Heart left ventricle (tissue), 16 donors: ENCODE measurements around the gene ATF7. TPM values are rescaled to one million over a fixed set of nuclear protein-coding genes. Genes with fewer than 3 reads are reported as not detected.
A peak's percentile ranks its signal among the peaks of the same experiment; 100 is the strongest.

ENCODE experiments used
- ATAC-seq, 4 donors: fragments of 200-7000 bp; cut with Tn5 transposase; one replicate each; pipeline ENCODE4 v1.9.1; 2020 to 2022; ENCODE audit warnings: moderate library complexity in 4 of 4, mild to moderate bottlenecking in 3 of 4, moderate number of reproducible peaks in 1 of 4
- DNase-seq, 5 donors: peaks; one replicate each; pipeline ENCODE4 v3.0.0-alpha.2; 2020
- H3K27ac ChIP-seq, 12 donors: fragments of 200-600 bp; sonication (generic) in 4 of 12; one replicate each; pipeline versions ENCODE4 v1.5.0 to v1.8.0; 2016 to 2022; ENCODE audit warnings: mild to moderate bottlenecking in 2 of 12
- H3K27me3 ChIP-seq, 9 donors: fragments of 200-600 bp; sonication (generic) in 2 of 9; one replicate each; pipeline versions ENCODE4 v1.5.1 to v1.8.0; 2016 to 2022; ENCODE audit warnings: mild to moderate bottlenecking in 3 of 9
- H3K36me3 ChIP-seq, 9 donors: fragments of 200-600 bp; sonication (generic) in 2 of 9; one replicate each; pipeline versions ENCODE4 v1.5.0 to v1.8.0; 2018 to 2022; ENCODE audit warnings: mild to moderate bottlenecking in 2 of 9
- H3K4me1 ChIP-seq, 12 donors: fragments of 200-600 bp; sonication (generic) in 4 of 12; one replicate each; pipeline versions ENCODE4 v1.5.0 to v1.8.0; 2016 to 2022; ENCODE audit warnings: mild to moderate bottlenecking in 3 of 12
- H3K4me3 ChIP-seq, 12 donors: fragments of 200-600 bp; sonication (generic) in 4 of 12; one replicate each; pipeline versions ENCODE4 v1.5.0 to v1.8.0; 2017 to 2022; ENCODE audit warnings: mild to moderate bottlenecking in 9 of 12, moderate library complexity in 4 of 12
- H3K9me3 ChIP-seq, 12 donors: fragments of 200-600 bp; sonication (generic) in 4 of 12; one replicate each; pipeline versions ENCODE4 v1.5.0 to v1.8.0; 2016 to 2022; ENCODE audit warnings: mild to moderate bottlenecking in 1 of 12
- CTCF ChIP-seq, 12 donors: fragments of 200-600 bp; sonication (generic) in 4 of 12; IDR thresholded peaks; one replicate each; pipeline versions ENCODE4 v1.5.0 to v1.8.0; 2018 to 2022; ENCODE audit warnings: antibody characterized with exemption in 12 of 12, mild to moderate bottlenecking in 5 of 12
- POLR2A ChIP-seq, 2 donors: fragments of 450-650 bp; IDR thresholded peaks; one replicate each; pipeline ENCODE4 v1.6.1; 2017; ENCODE audit warnings: antibody characterized with exemption in 2 of 2, mild to moderate bottlenecking in 2 of 2, moderate library complexity in 2 of 2
- WGBS, 4 donors: extraction: QIAGEN DNeasy Blood & Tissue Kit in 2 of 4; methylation state at CpG; one replicate each; pipeline versions ENCODE4 v1.1.5 to v1.1.7; 2013 to 2018; 5-methylcytosine and 5-hydroxymethylcytosine counted together
- intact Hi-C, 10 donors: fragments of 100-400 bp; cut with DNase I; formaldehyde crosslinking; loops; one replicate each; pipeline versions ENCODE4 v1.11.1 to v1.14.2; 2022
- polyA plus RNA-seq, 2 donors: library from polyadenylated mRNA; stranded (reverse); fragments of 200-250 nt; gene quantifications; one replicate each; pipeline ENCODE4 v1.2.3, GENCODE V29; 2013
- total RNA-seq, 9 donors: library from RNA; depleted of rRNA in 2 of 9; stranded (reverse); fragments of >200 nt in 2 of 9; fragmentation: NEBNext Ultra II Directional in 3 of 9; extraction: Animal tissue kit (Norgen Biotek cat#: 25700) in 3 of 9; gene quantifications; one replicate each; pipeline versions ENCODE4 v1.1.0 to v1.2.4, GENCODE V29; 2016 to 2023
- donor health status: ischemic (EF 13 %, LVEDD 7.1; RV severe dilation, severe dysfunction).
- donor health status: healthy with polysubstance abuse.
- donor health status: DM: no; HTN: yes; CAD: no.
- donor health status: DM: no; HTN: no; CAD: no.
- donor health status: ischemic (EF 25% LVEDD 6.9; RV normal size, moderate dysfunction).
- donor health status: ischemic (EF 25% LVEDD 5.7; RV mildly dilated, moderate dysfunction).
- donor health status: healthy.
- donor health status: DM: yes; HTN: yes; CAD: no.
- donor health status: ischemic (EF 35%, LVEDD 5.7; RV mildly dilated, moderate dysfunction).
- donor health status: nonischemic (EF 11% LVEDD 7.7; RV severe dilation, severe dysfunction).
- donor health status: DM: yes; HTN: yes; CAD: no.
- donor health status: PGD.
- donor health status: ischemic (EF 29% LVEDD 5.4; RV normal size, mild dysfunction).
- donor health status: nonischemic (EF 23%, LVEDD 6.1; RV moderate dilation, normal function).

Gene ATF7
- total and polyA plus RNA-seq, 11 donors, result 20.0 to 43.2 (median 31.8) TPM

GRCh38 chr12:53588123-53588522 lies 38.1 kb downstream of the ATF7 start:
- WGBS, 4 donors, result 92 to 95% (median 93%) methylated on average over 3 of the region's 3 CpGs
- intact Hi-C loops, result no loop called here
- ATAC-seq (no peak), DNase-seq (no peak)
- no peaks in the 10 kb centered on the region for H3K27me3 ChIP-seq
- no peak for TF ChIP-seq CTCF (IDR thresholded peaks at IDR 0.05)
- TF ChIP-seq POLR2A (IDR thresholded peaks at IDR 0.05), result no peak
- H3K27ac ChIP-seq, result no peak overlapping the region
- H3K36me3 ChIP-seq, result peaks cover 0 to 9% (median 0%) of the 10 kb centered on the region in 9 donors
- H3K9me3 ChIP-seq, result no peaks in the 10 kb centered on the region
- H3K4me1 ChIP-seq, result peaks cover 0 to 66% (median 48%) of the 10 kb centered on the region in 12 donors
- no peak overlapping the region for H3K4me3 ChIP-seq

- TF ChIP-seq POLR2A (IDR thresholded peaks at IDR 0.05), result no peak
- TF ChIP-seq CTCF (IDR thresholded peaks at IDR 0.05), result no peak
- H3K9me3 ChIP-seq, result no peaks in the 10 kb centered on the region
- H3K27ac ChIP-seq, result no peak overlapping the region
- H3K4me3 ChIP-seq, result no peak overlapping the region
- H3K27me3 ChIP-seq, result no peaks in the 10 kb centered on the region
- DNase-seq (no peak), ATAC-seq (no peak)
- intact Hi-C loops, result no loop called here
- peaks cover 0 to 9% (median 0%) of the 10 kb centered on the region in 9 donors for H3K36me3 ChIP-seq
- 90 to 93% (median 91%) methylated on average over 8 of the region's 8 CpGs for WGBS, 4 donors
- peaks cover 0 to 52% (median 38%) of the 10 kb centered on the region in 12 donors for H3K4me1 ChIP-seq
Measured at GRCh38 chr12:53586745-53587144, 39.4 kb downstream of the ATF7 start.

GRCh38 chr12:53585448-53586125 lies 40.6 kb downstream of the ATF7 start:
- DNase-seq (no peak), ATAC-seq (peak; percentile 47 to 75 (median 68))
- H3K27ac ChIP-seq, result peak overlapping the region in 5 of 12 donors; percentile 11 to 38 (median 19)
- no peaks in the 10 kb centered on the region for H3K27me3 ChIP-seq
- intact Hi-C loops, result no loop called here
- H3K9me3 ChIP-seq, result no peaks in the 10 kb centered on the region
- TF ChIP-seq CTCF (IDR thresholded peaks at IDR 0.05) (no peak), POLR2A (IDR thresholded peaks at IDR 0.05) (no peak)
- peaks cover 0 to 41% (median 26%) of the 10 kb centered on the region in 12 donors for H3K4me1 ChIP-seq
- no peak overlapping the region for H3K4me3 ChIP-seq
- 14 to 47% (median 32%) methylated on average over 2 of the region's 2 CpGs for WGBS, 4 donors
- peaks cover 0 to 9% (median 0%) of the 10 kb centered on the region in 9 donors for H3K36me3 ChIP-seq

GRCh38 chr12:53579545-53579955 lies 46.6 kb downstream of the ATF7 start:
- no peak overlapping the region for H3K4me3 ChIP-seq
- no peak for DNase-seq
- TF ChIP-seq POLR2A (IDR thresholded peaks at IDR 0.05) (no peak), CTCF (IDR thresholded peaks at IDR 0.05) (no peak)
- intact Hi-C loops, result no loop called here
- peaks cover 0 to 16% (median 0%) of the 10 kb centered on the region in 9 donors for H3K36me3 ChIP-seq
- H3K27me3 ChIP-seq, result no peaks in the 10 kb centered on the region
- WGBS, 4 donors, result 77 to 88% (median 84%) methylated on average over 5 of the region's 5 CpGs
- H3K27ac ChIP-seq, result peak overlapping the region in 1 of 12 donors; percentile 69
- H3K4me1 ChIP-seq, result peaks cover 0 to 21% (median 8%) of the 10 kb centered on the region in 12 donors
- no peaks in the 10 kb centered on the region for H3K9me3 ChIP-seq
- ATAC-seq, result peak in 3 of 4 donors; percentile 23 to 49 (median 24)
